Breast epithelium (tissue), 3 donors: ENCODE results near the gene PEX11G.

Experiments
- CTCF ChIP-seq, 3 donors: fragments of 450-650 bp; IDR thresholded peaks; one replicate each; pipeline ENCODE4 v1.5.1; 2016 to 2017; ENCODE audit warnings: antibody characterized with exemption in 3 of 3, mild to moderate bottlenecking in 3 of 3, moderate library complexity in 3 of 3
- POLR2A ChIP-seq: fragments of 450-650 bp; IDR thresholded peaks from one replicate; pipeline ENCODE4 v1.6.1; 2016; ENCODE audit warnings: antibody characterized with exemption, mild to moderate bottlenecking, moderate library complexity
- POLR2AphosphoS5 ChIP-seq, 3 donors: sonication (generic); formaldehyde crosslinking; IDR thresholded peaks; one replicate each; pipeline ENCODE4 v1.6.1; 2017; ENCODE audit warnings: antibody characterized with exemption in 3 of 3

- TF ChIP-seq CTCF (IDR thresholded peaks at IDR 0.05) (no peak), POLR2A (no peak), POLR2AphosphoS5 (IDR thresholded peaks at IDR 0.05) (no peak)
Observed at GRCh38 chr19:7483720-7484201, 5.1 kb downstream of the PEX11G start.
